Liver (tissue), 9 donors: ENCODE results near the gene AP1S1. TPM values are rescaled to one million over a fixed set of nuclear protein-coding genes. Genes with fewer than 3 reads are reported as not detected.

Source experiments
- DNase-seq: peaks from one replicate; pipeline ENCODE4 v3.0.0-alpha.2; 2017; ENCODE audit warnings: low spot score
- H3K27ac ChIP-seq, 2 donors: one replicate each; pipeline ENCODE4 v1.7.0; 2013; ENCODE audit warnings: inconsistent platforms in 2 of 2, low read length in 2 of 2, control low read depth in 1 of 2, low read depth in 1 of 2, mild to moderate bottlenecking in 1 of 2
- H3K27me3 ChIP-seq, 4 donors: one replicate each; pipeline versions ENCODE4 v1.6.1 to v1.7.0; 2013; ENCODE audit warnings: low read length in 3 of 4, inconsistent platforms in 1 of 4, mild to moderate bottlenecking in 1 of 4, moderate library complexity in 1 of 4; ENCODE audit not compliant: control insufficient read depth in 4 of 4, insufficient read depth in 4 of 4
- H3K36me3 ChIP-seq, 4 donors: one replicate each; pipeline versions ENCODE4 v1.6.1 to v1.7.0; 2013; ENCODE audit warnings: low read length in 3 of 4, mild to moderate bottlenecking in 3 of 4, low read depth in 1 of 4, moderate library complexity in 1 of 4; ENCODE audit not compliant: control insufficient read depth in 4 of 4, insufficient read depth in 3 of 4
- H3K4me1 ChIP-seq, 4 donors: one replicate each; pipeline versions ENCODE4 v1.6.1 to v1.7.0; 2013; ENCODE audit warnings: low read length in 3 of 4, mild to moderate bottlenecking in 3 of 4, moderate library complexity in 1 of 4; ENCODE audit not compliant: control insufficient read depth in 4 of 4, insufficient read depth in 4 of 4
- H3K4me3 ChIP-seq, 3 donors: one replicate each; pipeline versions ENCODE4 v1.6.1 to v1.7.0; 2013; ENCODE audit warnings: low read length in 3 of 3, control low read depth in 1 of 3, low read depth in 1 of 3, mild to moderate bottlenecking in 1 of 3
- H3K9ac ChIP-seq, 2 donors: one replicate each; pipeline ENCODE4 v1.7.0; 2013; ENCODE audit warnings: low read length in 2 of 2, mild to moderate bottlenecking in 2 of 2, moderate library complexity in 2 of 2, control low read depth in 1 of 2, low read depth in 1 of 2
- H3K9me3 ChIP-seq, 4 donors: one replicate each; pipeline versions ENCODE4 v1.6.1 to v1.7.0; 2013; ENCODE audit warnings: low read length in 3 of 4; ENCODE audit not compliant: control insufficient read depth in 4 of 4
- ATF3 ChIP-seq: IDR thresholded peaks from 2 replicates; pipeline ENCODE4 v1.6.1; 2016; ENCODE audit warnings: antibody characterized with exemption
- CTCF ChIP-seq: fragments of 150-350 bp; IDR thresholded peaks from 2 replicates; pipeline ENCODE4 v1.5.1; 2017; ENCODE audit warnings: improper control_type of control experiment, low read depth, low read length; ENCODE audit not compliant: missing input control
- FOXA1 ChIP-seq: IDR thresholded peaks from 2 replicates; pipeline ENCODE4 v1.6.1; 2016; ENCODE audit warnings: antibody characterized with exemption
- GABPA ChIP-seq, 2 donors: IDR thresholded peaks in 1 of 2; conservative IDR thresholded peaks in 1 of 2; 2 replicates each; pipeline ENCODE4 v1.6.1; 2016; ENCODE audit warnings: antibody characterized with exemption in 2 of 2, mild to moderate bottlenecking in 1 of 2, moderate library complexity in 1 of 2
- HNF4G ChIP-seq: IDR thresholded peaks from 2 replicates; pipeline ENCODE4 v1.6.1; 2016; ENCODE audit warnings: antibody characterized with exemption
- MAX ChIP-seq: IDR thresholded peaks from 2 replicates; pipeline ENCODE4 v1.6.1; 2016; ENCODE audit warnings: antibody characterized with exemption
- RAD21 ChIP-seq, 2 donors: IDR thresholded peaks; 2 replicates each; pipeline ENCODE4 v1.6.1; 2016; ENCODE audit warnings: antibody characterized with exemption in 2 of 2, mild to moderate bottlenecking in 2 of 2
- REST ChIP-seq: IDR thresholded peaks from 2 replicates; pipeline ENCODE4 v1.6.1; 2016; ENCODE audit warnings: antibody characterized with exemption, mild to moderate bottlenecking
- RXRA ChIP-seq, 2 donors: IDR thresholded peaks; 2 replicates each; pipeline ENCODE4 v1.6.1; 2017 to 2018; ENCODE audit warnings: antibody characterized with exemption in 2 of 2, mild to moderate bottlenecking in 1 of 2
- SP1 ChIP-seq: IDR thresholded peaks from 2 replicates; pipeline ENCODE4 v1.6.1; 2018; ENCODE audit warnings: antibody characterized with exemption, mild to moderate bottlenecking
- TAF1 ChIP-seq: conservative IDR thresholded peaks from 2 replicates; pipeline ENCODE4 v1.6.1; 2016; ENCODE audit warnings: antibody characterized with exemption, mild to moderate bottlenecking
- YY1 ChIP-seq: IDR thresholded peaks from 2 replicates; pipeline ENCODE4 v1.6.1; 2016; ENCODE audit warnings: antibody characterized with exemption, mild to moderate bottlenecking
- ZBTB33 ChIP-seq: IDR thresholded peaks from 2 replicates; pipeline ENCODE4 v1.6.1; 2016; ENCODE audit warnings: antibody characterized with exemption
- WGBS: extraction: QIAGEN DNeasy Blood & Tissue Kit; methylation state at CpG from one replicate; pipeline ENCODE4 v1.1.7; 2013; 5-methylcytosine and 5-hydroxymethylcytosine counted together
- polyA plus RNA-seq, 2 donors: library from polyadenylated mRNA; stranded (reverse) in 1 of 2; unstranded in 1 of 2; fragments of 200-250 nt in 1 of 2; fragments of >200 nt in 1 of 2; fragmentation: Nextera tagmentation in 1 of 2; extraction: Ambion mirVana in 1 of 2; gene quantifications; one replicate each; pipeline versions ENCODE4 v1.2.1 to v1.2.3, GENCODE V29; 2013 to 2015
- total RNA-seq, 2 donors: library from RNA; depleted of rRNA; stranded (reverse); fragments of >200 nt; gene quantifications; one replicate each; pipeline ENCODE4 v1.2.3, GENCODE V29; 2014
- donor health status: healthy.
- donor health status: healthy.
- donor health status: healthy.
- donor health status: healthy.
- donor health status: healthy.

The AP1S1 gene
- total and polyA plus RNA-seq, 4 donors = 13.8 to 25.7 (median 22.0) TPM

- Histone ChIP-seq H3K27me3 (no peaks in the 10 kb centered on the region), H3K4me1 (peaks cover 2 to 14% (median 8%) of the 10 kb centered on the region in 4 donors), H3K9ac (no peak overlapping the region), H3K9me3 (no peaks in the 10 kb centered on the region), H3K27ac (no peak overlapping the region), H3K36me3 (peaks cover 11 to 35% (median 18%) of the 10 kb centered on the region in 4 donors), H3K4me3 (no peak overlapping the region)
- 91% methylated on average over 32 of the region's 32 CpGs for WGBS
- DNase-seq = no peak
- TF ChIP-seq ATF3 = no peak
- no peak for TF ChIP-seq GABPA (IDR thresholded peaks at IDR 0.05 in 1 of 2, conservative IDR thresholded peaks at IDR 0.05 in 1 of 2)
- no peak for TF ChIP-seq FOXA1
- no peak for TF ChIP-seq YY1
- no peak for TF ChIP-seq RAD21 (IDR thresholded peaks at IDR 0.05)
- TF ChIP-seq TAF1 = no peak
- TF ChIP-seq SP1 = no peak
- TF ChIP-seq REST = no peak
- TF ChIP-seq ZBTB33 = no peak
- no peak for TF ChIP-seq HNF4G
- TF ChIP-seq RXRA (IDR thresholded peaks at IDR 0.05) = no peak
- TF ChIP-seq MAX = no peak
Observed at GRCh38 chr7:101205901-101206664, 51.8 kb downstream of the AP1S1 start.

- Histone ChIP-seq H3K27me3 (no peaks in the 10 kb centered on the region), H3K27ac (no peak overlapping the region), H3K9me3 (no peaks in the 10 kb centered on the region), H3K9ac (no peak overlapping the region), H3K36me3 (peaks cover 12 to 40% (median 20%) of the 10 kb centered on the region in 4 donors), H3K4me3 (no peak overlapping the region), H3K4me1 (peaks cover 2 to 10% (median 5%) of the 10 kb centered on the region in 4 donors)
- 90% methylated on average over 19 of the region's 19 CpGs for WGBS
- DNase-seq = no peak
- TF ChIP-seq CTCF = no peak
- no peak for TF ChIP-seq YY1
- no peak for TF ChIP-seq TAF1
- no peak for TF ChIP-seq FOXA1
- TF ChIP-seq HNF4G = no peak
- TF ChIP-seq RAD21 (IDR thresholded peaks at IDR 0.05) = no peak
- no peak for TF ChIP-seq REST
- TF ChIP-seq RXRA (IDR thresholded peaks at IDR 0.05) = no peak
Observed at GRCh38 chr7:101206665-101207042, 52.4 kb downstream of the AP1S1 start.
